GM23338 (cell line): ENCODE results near the gene GRIA1. TPM values are rescaled to one million over a fixed set of nuclear protein-coding genes. Genes with fewer than 3 reads are reported as not detected.
A peak's percentile ranks its signal among the peaks of the same experiment; 100 is the strongest.

Experiments used
- ATAC-seq: fragments of 200-7000 bp; cut with Tn5 transposase; 3 replicates; pipeline ENCODE4 v1.9.1; 2020
- DNase-seq: peaks from one replicate; pipeline ENCODE4 v3.0.0-alpha.2; 2015; ENCODE audit warnings: low spot score
- H2AFZ ChIP-seq: fragments of 200-600 bp; sonication (generic); 2 replicates; pipeline ENCODE4 v1.8.0; 2016; ENCODE audit warnings: antibody characterized with exemption, mild to moderate bottlenecking, moderate library complexity
- H3F3A ChIP-seq: fragments of 200-600 bp; sonication (generic); replicated peaks from 2 replicates; pipeline ENCODE4 v1.8.0; 2017; ENCODE audit warnings: antibody characterized with exemption, mixed run types, low read depth
- H3K27ac ChIP-seq: fragments of 200-600 bp; sonication (generic); 2 replicates; pipeline ENCODE4 v1.6.1; 2016; ENCODE audit warnings: low read depth
- H3K27me3 ChIP-seq: fragments of 200-600 bp; sonication (generic); 2 replicates; pipeline ENCODE4 v1.8.0; 2016; ENCODE audit warnings: mild to moderate bottlenecking, mixed run types, moderate library complexity; ENCODE audit not compliant: insufficient read depth
- H3K36me3 ChIP-seq: fragments of 200-600 bp; sonication (generic); 2 replicates; pipeline ENCODE4 v1.8.0; 2016; ENCODE audit warnings: mild to moderate bottlenecking; ENCODE audit not compliant: insufficient read depth
- H3K4me1 ChIP-seq: fragments of 200-600 bp; sonication (generic); 2 replicates; pipeline ENCODE4 v1.8.0; 2016; ENCODE audit warnings: mild to moderate bottlenecking, moderate library complexity; ENCODE audit not compliant: insufficient read depth
- H3K4me2 ChIP-seq: fragments of 200-600 bp; sonication (generic); 2 replicates; pipeline ENCODE4 v1.7.1; 2017; ENCODE audit warnings: mixed run types
- H3K4me3 ChIP-seq: fragments of 200-600 bp; sonication (generic); 2 replicates; pipeline ENCODE4 v1.6.1; 2016; ENCODE audit warnings: mixed run types
- H3K79me2 ChIP-seq: fragments of 200-600 bp; sonication (generic); replicated peaks from 2 replicates; pipeline ENCODE4 v1.8.0; 2017; ENCODE audit warnings: mild to moderate bottlenecking; ENCODE audit not compliant: insufficient read depth
- H3K9me2 ChIP-seq: fragments of 200-600 bp; sonication (generic); 2 replicates; pipeline ENCODE4 v1.8.0; 2017; ENCODE audit not compliant: insufficient read depth
- H4K20me1 ChIP-seq: fragments of 200-600 bp; sonication (generic); replicated peaks from 2 replicates; pipeline ENCODE4 v1.8.0; 2017; ENCODE audit warnings: mild to moderate bottlenecking; ENCODE audit not compliant: insufficient read depth
- H3K27ac Mint-ChIP-seq: 2 replicates; pipeline ENCODE4 v1.8.0; 2020; ENCODE audit warnings: inconsistent platforms, mild to moderate bottlenecking, moderate library complexity, mixed read lengths
- H3K27me3 Mint-ChIP-seq: 3 replicates; pipeline ENCODE4 v1.8.0; 2022; ENCODE audit warnings: low read depth, mild to moderate bottlenecking, moderate library complexity, mixed read lengths, inconsistent platforms; ENCODE audit not compliant: insufficient read depth, poor library complexity
- H3K36me3 Mint-ChIP-seq: 3 replicates; pipeline ENCODE4 v1.8.0; 2021; ENCODE audit warnings: low read depth, mild to moderate bottlenecking, inconsistent platforms, moderate library complexity, mixed read lengths
- H3K4me1 Mint-ChIP-seq: 3 replicates; pipeline ENCODE4 v1.8.0; 2020; ENCODE audit warnings: mild to moderate bottlenecking, inconsistent platforms, mixed read lengths
- H3K4me3 Mint-ChIP-seq: 3 replicates; pipeline ENCODE4 v1.8.0; 2021; ENCODE audit warnings: moderate library complexity, mild to moderate bottlenecking, inconsistent platforms, mixed read lengths
- H3K9me3 Mint-ChIP-seq: 3 replicates; pipeline ENCODE4 v1.8.0; 2020; ENCODE audit warnings: moderate library complexity, mild to moderate bottlenecking, inconsistent platforms, mixed read lengths
- CREB1 ChIP-seq: fragments of 250-450 bp; sonication (Bioruptor Pico); IDR thresholded peaks from 2 replicates; pipeline ENCODE4 v1.5.0; 2020; ENCODE audit warnings: low read depth, mild to moderate bottlenecking, moderate library complexity
- STAT1 ChIP-seq: IDR thresholded peaks from one replicate; pipeline ENCODE4 v1.6.1; 2016; ENCODE audit warnings: antibody characterized with exemption; ENCODE audit not compliant: unreplicated experiment
- polyA plus RNA-seq: library from polyadenylated mRNA; unstranded; fragments of >200 nt; fragmentation: Nextera tagmentation; extraction: Ambion mirVana; gene quantifications from 2 replicates; pipeline ENCODE4 v1.2.1, GENCODE V29; 2016
- total RNA-seq: library from RNA; depleted of rRNA; stranded (reverse); fragments of >200 nt; shearing (Covaris generic); gene quantifications from 2 replicates; pipeline ENCODE4 v1.2.3, GENCODE V29; 2014
- TF ChIP-seq, protein P1 (sequence below), 2 experiments: fragments of 200-600 bp in 1 of 2; sonication (generic) in 1 of 2; conservative IDR thresholded peaks; 2 replicates each; pipeline versions ENCODE4 v1.5.1 to v1.6.1; 2016 to 2017; ENCODE audit warnings: antibody characterized with exemption in 2 of 2, low read depth in 2 of 2, mild to moderate bottlenecking in 2 of 2, moderate library complexity in 1 of 2
- TF ChIP-seq, protein P2 (sequence below): fragments of 250-450 bp; sonication (Bioruptor Pico); IDR thresholded peaks from 2 replicates; pipeline ENCODE4 v1.5.0; 2020; ENCODE audit warnings: mild to moderate bottlenecking, moderate library complexity
- TF ChIP-seq, protein P3 (sequence below): IDR thresholded peaks from one replicate; pipeline ENCODE4 v1.6.1; 2018; ENCODE audit warnings: antibody characterized with exemption; ENCODE audit not compliant: unreplicated experiment

The GRIA1 gene
- total and polyA plus RNA-seq, 2 experiments from 2014 or later: 1.0 to 1.7 TPM

DNA sequence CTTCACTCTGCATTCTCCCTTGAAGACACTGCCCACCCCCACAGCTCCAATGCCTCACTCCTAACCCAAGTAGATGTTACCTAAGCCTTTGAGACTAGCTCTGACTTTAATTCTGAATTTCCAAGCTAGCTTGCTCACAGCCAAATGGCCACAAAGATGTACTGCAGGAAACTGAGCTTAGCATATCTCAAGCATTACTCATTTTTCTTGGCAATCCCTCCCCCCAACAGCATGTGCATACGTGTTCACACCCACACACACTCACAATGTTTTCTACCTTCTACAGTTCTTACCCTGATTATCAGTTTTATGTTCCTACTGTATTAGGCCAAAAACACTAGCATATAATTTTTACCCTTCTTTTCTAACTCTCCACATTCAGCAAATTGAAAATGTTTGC, 13.7 kb upstream of the GRIA1 start:
- H3F3A ChIP-seq: no peaks in the 10 kb centered on the region
- H4K20me1 ChIP-seq: no peaks in the 10 kb centered on the region
- H3K4me1 ChIP-seq: no peaks in the 10 kb centered on the region
- DNase-seq (peak; percentile 38), ATAC-seq (no peak)
- H2AFZ ChIP-seq: no peak overlapping the region
- no peaks in the 10 kb centered on the region for H3K79me2 ChIP-seq
- H3K36me3 ChIP-seq: no peaks in the 10 kb centered on the region
- no peaks in the 10 kb centered on the region for H3K27me3 ChIP-seq
- H3K4me2 ChIP-seq: no peak overlapping the region
- H3K9me2 ChIP-seq: peaks cover 13% of the 10 kb centered on the region
- no peak overlapping the region for H3K4me3 Mint-ChIP-seq
- TF ChIP-seq, protein P1, sequence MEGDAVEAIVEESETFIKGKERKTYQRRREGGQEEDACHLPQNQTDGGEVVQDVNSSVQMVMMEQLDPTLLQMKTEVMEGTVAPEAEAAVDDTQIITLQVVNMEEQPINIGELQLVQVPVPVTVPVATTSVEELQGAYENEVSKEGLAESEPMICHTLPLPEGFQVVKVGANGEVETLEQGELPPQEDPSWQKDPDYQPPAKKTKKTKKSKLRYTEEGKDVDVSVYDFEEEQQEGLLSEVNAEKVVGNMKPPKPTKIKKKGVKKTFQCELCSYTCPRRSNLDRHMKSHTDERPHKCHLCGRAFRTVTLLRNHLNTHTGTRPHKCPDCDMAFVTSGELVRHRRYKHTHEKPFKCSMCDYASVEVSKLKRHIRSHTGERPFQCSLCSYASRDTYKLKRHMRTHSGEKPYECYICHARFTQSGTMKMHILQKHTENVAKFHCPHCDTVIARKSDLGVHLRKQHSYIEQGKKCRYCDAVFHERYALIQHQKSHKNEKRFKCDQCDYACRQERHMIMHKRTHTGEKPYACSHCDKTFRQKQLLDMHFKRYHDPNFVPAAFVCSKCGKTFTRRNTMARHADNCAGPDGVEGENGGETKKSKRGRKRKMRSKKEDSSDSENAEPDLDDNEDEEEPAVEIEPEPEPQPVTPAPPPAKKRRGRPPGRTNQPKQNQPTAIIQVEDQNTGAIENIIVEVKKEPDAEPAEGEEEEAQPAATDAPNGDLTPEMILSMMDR (conservative IDR thresholded peaks at IDR 0.05; ENCODE audit: low read depth in 2 of 2): peak in 1 of 2 experiments; percentile 18; a peak in 1 of 4 replicates
- TF ChIP-seq STAT1: no peak
- no peaks in the 10 kb centered on the region for H3K36me3 Mint-ChIP-seq
- no peak overlapping the region for H3K4me3 ChIP-seq
- no peak overlapping the region for H3K27ac ChIP-seq
- no peak overlapping the region for H3K27ac Mint-ChIP-seq
- peaks cover 4% of the 10 kb centered on the region; the same call in 2 of the 3 replicates for H3K4me1 Mint-ChIP-seq
- no peaks in the 10 kb centered on the region for H3K9me3 Mint-ChIP-seq
- peaks cover 1% of the 10 kb centered on the region for H3K27me3 Mint-ChIP-seq

DNA sequence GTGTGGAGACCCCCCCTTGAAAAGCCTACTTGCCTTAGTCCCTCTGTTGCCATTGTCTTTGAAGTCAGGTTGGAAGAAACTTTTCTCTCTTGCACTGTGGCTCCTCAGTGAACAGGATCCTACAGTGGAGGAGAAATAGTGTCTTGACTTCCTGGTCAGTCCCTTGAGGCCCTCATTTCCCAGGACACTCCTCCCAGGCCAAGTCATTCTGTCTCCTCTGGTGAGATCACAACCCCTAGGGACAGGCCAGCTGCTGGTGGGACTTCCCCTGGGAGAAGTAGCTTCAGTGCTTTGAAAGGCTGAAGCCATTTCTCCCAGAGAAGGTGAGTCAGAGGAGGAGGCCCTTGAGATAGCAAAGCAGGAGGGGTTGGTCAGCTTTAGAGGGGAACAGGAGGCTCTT, 10.1 kb upstream of the GRIA1 start:
- DNase-seq: no peak
- no peak for ATAC-seq
- H3K4me3 ChIP-seq: no peak overlapping the region
- H4K20me1 ChIP-seq: no peaks in the 10 kb centered on the region
- H3K4me1 ChIP-seq: no peaks in the 10 kb centered on the region
- no peak overlapping the region for H2AFZ ChIP-seq
- no peak overlapping the region for H3K27ac ChIP-seq
- Mint-ChIP-seq H3K4me1 (peaks cover 4% of the 10 kb centered on the region; the same call in 2 of the 3 replicates), H3K27ac (no peak overlapping the region), H3K36me3 (no peaks in the 10 kb centered on the region), H3K9me3 (no peaks in the 10 kb centered on the region), H3K27me3 (peaks cover 2% of the 10 kb centered on the region), H3K4me3 (no peak overlapping the region)
- TF ChIP-seq, protein P2, sequence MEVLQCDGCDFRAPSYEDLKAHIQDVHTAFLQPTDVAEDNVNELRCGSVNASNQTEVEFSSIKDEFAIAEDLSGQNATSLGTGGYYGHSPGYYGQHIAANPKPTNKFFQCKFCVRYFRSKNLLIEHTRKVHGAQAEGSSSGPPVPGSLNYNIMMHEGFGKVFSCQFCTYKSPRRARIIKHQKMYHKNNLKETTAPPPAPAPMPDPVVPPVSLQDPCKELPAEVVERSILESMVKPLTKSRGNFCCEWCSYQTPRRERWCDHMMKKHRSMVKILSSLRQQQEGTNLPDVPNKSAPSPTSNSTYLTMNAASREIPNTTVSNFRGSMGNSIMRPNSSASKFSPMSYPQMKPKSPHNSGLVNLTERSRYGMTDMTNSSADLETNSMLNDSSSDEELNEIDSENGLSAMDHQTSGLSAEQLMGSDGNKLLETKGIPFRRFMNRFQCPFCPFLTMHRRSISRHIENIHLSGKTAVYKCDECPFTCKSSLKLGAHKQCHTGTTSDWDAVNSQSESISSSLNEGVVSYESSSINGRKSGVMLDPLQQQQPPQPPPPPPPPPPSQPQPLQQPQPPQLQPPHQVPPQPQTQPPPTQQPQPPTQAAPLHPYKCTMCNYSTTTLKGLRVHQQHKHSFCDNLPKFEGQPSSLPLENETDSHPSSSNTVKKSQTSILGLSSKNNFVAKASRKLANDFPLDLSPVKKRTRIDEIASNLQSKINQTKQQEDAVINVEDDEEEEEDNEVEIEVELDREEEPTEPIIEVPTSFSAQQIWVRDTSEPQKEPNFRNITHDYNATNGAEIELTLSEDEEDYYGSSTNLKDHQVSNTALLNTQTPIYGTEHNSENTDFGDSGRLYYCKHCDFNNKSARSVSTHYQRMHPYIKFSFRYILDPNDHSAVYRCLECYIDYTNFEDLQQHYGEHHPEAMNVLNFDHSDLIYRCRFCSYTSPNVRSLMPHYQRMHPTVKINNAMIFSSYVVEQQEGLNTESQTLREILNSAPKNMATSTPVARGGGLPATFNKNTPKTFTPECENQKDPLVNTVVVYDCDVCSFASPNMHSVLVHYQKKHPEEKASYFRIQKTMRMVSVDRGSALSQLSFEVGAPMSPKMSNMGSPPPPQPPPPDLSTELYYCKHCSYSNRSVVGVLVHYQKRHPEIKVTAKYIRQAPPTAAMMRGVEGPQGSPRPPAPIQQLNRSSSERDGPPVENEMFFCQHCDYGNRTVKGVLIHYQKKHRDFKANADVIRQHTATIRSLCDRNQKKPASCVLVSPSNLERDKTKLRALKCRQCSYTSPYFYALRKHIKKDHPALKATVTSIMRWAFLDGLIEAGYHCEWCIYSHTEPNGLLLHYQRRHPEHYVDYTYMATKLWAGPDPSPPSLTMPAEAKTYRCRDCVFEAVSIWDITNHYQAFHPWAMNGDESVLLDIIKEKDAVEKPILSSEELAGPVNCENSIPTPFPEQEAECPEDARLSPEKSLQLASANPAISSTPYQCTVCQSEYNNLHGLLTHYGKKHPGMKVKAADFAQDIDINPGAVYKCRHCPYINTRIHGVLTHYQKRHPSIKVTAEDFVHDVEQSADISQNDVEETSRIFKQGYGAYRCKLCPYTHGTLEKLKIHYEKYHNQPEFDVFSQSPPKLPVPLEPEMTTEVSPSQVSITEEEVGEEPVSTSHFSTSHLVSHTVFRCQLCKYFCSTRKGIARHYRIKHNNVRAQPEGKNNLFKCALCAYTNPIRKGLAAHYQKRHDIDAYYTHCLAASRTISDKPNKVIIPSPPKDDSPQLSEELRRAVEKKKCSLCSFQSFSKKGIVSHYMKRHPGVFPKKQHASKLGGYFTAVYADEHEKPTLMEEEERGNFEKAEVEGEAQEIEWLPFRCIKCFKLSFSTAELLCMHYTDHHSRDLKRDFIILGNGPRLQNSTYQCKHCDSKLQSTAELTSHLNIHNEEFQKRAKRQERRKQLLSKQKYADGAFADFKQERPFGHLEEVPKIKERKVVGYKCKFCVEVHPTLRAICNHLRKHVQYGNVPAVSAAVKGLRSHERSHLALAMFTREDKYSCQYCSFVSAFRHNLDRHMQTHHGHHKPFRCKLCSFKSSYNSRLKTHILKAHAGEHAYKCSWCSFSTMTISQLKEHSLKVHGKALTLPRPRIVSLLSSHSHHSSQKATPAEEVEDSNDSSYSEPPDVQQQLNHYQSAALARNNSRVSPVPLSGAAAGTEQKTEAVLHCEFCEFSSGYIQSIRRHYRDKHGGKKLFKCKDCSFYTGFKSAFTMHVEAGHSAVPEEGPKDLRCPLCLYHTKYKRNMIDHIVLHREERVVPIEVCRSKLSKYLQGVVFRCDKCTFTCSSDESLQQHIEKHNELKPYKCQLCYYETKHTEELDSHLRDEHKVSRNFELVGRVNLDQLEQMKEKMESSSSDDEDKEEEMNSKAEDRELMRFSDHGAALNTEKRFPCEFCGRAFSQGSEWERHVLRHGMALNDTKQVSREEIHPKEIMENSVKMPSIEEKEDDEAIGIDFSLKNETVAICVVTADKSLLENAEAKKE: no peak
- no peak for TF ChIP-seq CREB1 (CRISPR knock-in tag)
- TF ChIP-seq, protein P3, sequence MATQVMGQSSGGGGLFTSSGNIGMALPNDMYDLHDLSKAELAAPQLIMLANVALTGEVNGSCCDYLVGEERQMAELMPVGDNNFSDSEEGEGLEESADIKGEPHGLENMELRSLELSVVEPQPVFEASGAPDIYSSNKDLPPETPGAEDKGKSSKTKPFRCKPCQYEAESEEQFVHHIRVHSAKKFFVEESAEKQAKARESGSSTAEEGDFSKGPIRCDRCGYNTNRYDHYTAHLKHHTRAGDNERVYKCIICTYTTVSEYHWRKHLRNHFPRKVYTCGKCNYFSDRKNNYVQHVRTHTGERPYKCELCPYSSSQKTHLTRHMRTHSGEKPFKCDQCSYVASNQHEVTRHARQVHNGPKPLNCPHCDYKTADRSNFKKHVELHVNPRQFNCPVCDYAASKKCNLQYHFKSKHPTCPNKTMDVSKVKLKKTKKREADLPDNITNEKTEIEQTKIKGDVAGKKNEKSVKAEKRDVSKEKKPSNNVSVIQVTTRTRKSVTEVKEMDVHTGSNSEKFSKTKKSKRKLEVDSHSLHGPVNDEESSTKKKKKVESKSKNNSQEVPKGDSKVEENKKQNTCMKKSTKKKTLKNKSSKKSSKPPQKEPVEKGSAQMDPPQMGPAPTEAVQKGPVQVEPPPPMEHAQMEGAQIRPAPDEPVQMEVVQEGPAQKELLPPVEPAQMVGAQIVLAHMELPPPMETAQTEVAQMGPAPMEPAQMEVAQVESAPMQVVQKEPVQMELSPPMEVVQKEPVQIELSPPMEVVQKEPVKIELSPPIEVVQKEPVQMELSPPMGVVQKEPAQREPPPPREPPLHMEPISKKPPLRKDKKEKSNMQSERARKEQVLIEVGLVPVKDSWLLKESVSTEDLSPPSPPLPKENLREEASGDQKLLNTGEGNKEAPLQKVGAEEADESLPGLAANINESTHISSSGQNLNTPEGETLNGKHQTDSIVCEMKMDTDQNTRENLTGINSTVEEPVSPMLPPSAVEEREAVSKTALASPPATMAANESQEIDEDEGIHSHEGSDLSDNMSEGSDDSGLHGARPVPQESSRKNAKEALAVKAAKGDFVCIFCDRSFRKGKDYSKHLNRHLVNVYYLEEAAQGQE: no peak
- no peaks in the 10 kb centered on the region for H3K79me2 ChIP-seq
- H3K9me2 ChIP-seq: peaks cover 13% of the 10 kb centered on the region
- no peak overlapping the region for H3K4me2 ChIP-seq
- no peaks in the 10 kb centered on the region for H3K36me3 ChIP-seq
- no peaks in the 10 kb centered on the region for H3K27me3 ChIP-seq
- no peaks in the 10 kb centered on the region for H3F3A ChIP-seq
